ENCODE data around the gene NCKAP5.

GRCh38 chr2:132788310-132788838 lies 779.9 kb downstream of the NCKAP5 start:
- TF ChIP-seq CTCF (IDR thresholded peaks at IDR 0.05) (no peak), POLR2AphosphoS5 (IDR thresholded peaks at IDR 0.05) (no peak), POLR2A (IDR thresholded peaks at IDR 0.05) (no peak)

Data from prostate gland (tissue), 2 donors.